Raji (cell line): Measurements from ENCODE around the gene VWA2.

Experiments
- POLR2A ChIP-seq: IDR thresholded peaks from 2 replicates; pipeline ENCODE4 v1.6.1; 2011; ENCODE audit warnings: low read depth, low read length, control low read depth; ENCODE audit not compliant: insufficient read depth

Gene VWA2

GRCh38 chr10:114260366-114260765 lies 21.3 kb downstream of the VWA2 start:
- TF ChIP-seq POLR2A = no peak

GRCh38 chr10:114261076-114261475 lies 22.0 kb downstream of the VWA2 start:
- TF ChIP-seq POLR2A = no peak

DNA sequence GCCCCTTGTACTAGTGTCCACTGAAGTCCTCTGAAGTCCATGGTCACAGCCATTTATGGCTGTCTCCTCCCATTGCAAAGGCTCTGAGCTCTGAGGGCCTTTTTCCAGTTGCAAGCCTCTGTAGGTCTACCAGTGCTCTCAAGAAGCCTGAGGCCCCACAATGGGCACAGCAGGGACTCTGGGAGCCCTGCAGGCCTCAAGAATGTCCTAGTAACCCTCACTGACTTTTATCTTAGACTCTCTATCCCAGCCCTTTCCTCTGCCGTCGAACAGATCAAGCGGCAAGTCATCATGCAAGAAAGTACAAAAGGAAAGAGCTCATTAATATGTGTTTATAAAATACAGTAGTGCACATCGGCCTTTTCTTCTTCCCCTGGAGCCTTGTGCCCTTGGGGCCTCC lies 23.4 kb downstream of the VWA2 start:
- TF ChIP-seq POLR2A = no peak

DNA sequence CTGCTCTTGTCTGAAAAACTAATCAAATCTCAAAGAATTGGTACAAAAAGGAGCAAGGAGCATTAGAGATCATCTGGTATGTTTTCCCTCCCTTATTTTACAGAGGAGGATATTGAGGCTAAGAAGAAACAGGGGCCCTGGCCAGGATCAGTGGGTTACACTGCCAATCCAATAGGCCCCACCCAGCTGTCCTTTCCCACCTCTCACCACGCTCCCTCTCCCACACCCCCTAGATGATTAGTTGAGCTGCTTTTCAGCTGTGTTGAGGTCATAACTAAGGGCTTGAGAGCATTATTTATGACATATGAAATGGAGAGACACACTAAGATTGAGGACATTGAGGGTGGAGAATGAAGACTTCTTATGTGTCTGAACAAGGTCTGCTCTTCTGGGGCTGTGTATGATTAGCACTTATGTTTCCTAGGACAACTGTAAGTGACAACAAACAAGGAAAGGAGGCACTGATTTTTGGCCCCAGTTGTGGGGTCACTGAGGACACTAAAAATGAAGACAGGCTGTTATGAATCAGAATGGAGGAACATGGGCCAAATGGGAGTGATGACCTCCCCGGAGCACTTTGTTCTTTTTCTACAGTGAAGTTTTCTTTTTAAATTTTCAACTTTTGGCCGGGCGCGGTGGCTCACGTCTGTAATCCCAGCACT lies 26.5 kb downstream of the VWA2 start:
- TF ChIP-seq POLR2A = no peak

- TF ChIP-seq POLR2A = no peak
Measured at GRCh38 chr10:114266521-114266920, 27.5 kb downstream of the VWA2 start.

DNA sequence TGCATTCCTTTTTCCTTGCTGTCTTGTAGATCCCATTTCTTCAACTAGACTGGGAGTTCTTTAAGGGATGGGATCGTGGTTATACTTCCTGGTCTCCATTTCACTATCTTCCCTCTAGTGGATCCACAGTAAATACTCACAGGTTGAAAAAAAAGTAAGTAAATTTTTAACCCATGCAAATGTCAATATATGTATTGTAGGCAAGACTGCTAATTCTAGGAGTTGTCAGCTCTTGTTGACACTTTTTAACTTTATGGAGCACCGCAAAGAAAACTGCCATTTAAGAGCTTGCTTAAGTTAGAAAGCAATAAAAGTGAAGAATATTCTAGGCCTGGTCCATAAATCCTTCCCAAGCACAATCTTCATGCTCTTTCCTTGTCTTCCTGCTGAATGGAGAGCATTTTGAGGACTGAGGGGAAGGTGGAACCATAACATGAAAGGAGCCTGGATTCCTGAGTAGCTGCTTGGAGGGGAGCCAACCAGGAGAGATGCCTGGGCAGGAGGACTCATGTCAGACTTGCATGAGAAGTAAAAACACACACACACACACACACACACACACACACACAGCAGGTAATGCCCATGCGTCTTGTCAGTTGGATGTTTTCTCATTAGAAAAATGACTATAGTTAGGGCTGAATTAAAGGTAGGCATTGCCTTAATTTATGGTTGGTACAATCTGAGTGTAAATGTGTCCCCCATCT lies 32.2 kb downstream of the VWA2 start:
- no peak for TF ChIP-seq POLR2A

DNA sequence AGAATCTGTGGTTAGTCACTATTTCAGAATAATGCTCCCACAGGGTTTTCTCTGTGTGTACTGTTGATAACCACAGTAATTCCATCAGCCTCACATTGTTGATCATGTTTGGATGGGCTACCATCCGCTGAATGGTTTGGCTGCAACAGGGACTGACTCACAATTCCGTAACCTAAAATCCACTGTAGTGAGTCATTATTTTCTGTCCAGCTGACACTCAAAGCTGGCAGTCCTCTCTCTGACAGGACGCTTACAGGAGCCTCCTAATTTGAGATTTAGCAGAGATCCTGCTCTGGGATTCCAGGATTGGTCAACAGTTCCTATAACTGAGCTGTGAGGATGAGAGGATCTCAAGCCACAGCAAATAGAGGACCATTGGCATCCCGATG lies 32.7 kb downstream of the VWA2 start:
- no peak for TF ChIP-seq POLR2A

GRCh38 chr10:114272696-114273095 lies 33.6 kb downstream of the VWA2 start:
- no peak for TF ChIP-seq POLR2A

DNA sequence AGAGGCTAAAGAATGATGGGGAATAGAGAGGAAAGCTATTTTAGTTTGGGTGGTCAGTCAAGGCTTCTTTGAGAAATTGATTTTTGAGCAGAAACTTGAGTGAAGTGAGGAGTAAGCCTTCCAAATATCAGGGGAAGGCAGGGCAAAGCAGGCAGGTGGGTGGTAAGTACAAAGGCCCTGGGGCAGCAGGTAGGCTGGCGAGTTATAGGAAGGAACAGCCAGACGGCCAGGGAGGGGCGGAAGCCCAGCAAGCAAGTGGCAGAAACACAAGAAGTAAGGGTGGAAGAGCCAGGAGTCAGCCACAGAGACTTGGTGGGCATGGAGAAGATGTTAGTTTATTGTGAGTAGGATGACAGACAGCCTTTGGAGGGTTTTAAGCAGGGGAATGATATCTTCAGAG lies 34.9 kb downstream of the VWA2 start:
- TF ChIP-seq POLR2A = no peak

GRCh38 chr10:114274616-114275453 lies 35.8 kb downstream of the VWA2 start:
- TF ChIP-seq POLR2A = no peak

GRCh38 chr10:114276066-114276465 lies 37.0 kb downstream of the VWA2 start:
- TF ChIP-seq POLR2A = no peak

DNA sequence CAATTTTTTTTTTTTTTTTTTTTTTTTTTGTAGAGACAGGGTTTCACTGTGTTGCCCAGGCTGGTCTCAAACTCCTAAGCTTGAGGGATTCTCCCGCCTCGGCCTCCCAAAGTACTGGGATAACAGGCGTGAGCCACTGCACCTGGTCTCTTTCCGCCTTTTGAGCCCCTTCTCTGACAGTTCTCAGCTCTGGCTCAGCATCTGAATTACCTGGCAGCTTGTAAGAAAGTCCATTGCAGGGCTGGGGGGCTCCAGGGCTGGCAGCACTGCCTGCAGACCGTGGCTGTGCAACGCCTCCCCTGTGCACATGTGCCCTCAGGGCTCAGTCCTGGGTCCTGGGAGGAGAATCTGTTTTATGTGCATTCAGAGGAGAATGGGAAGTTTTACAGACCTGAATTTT lies 37.6 kb downstream of the VWA2 start:
- no peak for TF ChIP-seq POLR2A

GRCh38 chr10:114278140-114278883 lies 39.3 kb downstream of the VWA2 start:
- TF ChIP-seq POLR2A = no peak

DNA sequence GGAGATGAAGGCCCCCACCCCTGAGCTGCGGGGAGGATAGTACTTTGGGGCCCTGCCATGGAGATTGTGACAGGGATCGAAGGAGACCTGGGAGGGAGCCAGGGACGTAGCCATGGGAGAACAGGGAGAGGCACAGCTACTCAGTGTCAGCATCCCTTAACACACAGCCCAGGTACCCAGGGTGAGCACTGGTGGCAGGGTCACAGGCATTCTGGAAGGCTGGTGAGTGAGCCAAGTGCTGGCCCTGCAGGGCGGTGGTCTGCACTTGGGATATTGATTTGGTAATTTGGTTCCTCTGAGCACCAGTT lies 39.8 kb downstream of the VWA2 start:
- TF ChIP-seq POLR2A = no peak

DNA sequence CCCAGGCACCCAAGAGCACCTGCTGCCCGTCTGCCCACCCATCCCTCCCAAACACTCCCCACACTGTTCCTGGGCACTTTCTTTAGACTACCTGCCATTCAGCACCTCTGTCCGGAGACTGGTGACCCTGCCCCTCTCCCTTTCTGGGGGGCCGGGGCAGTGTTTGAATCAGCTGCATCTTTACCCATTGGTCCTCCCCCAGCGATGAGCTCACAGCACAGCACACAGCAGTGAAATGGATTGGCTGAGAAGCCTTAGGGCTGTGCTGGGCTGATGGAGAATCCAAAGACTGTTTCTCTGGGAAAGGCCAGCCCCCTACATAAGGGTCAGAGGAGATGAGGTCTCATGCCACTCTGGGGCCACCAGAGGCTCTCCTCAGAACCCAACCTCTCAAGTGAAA lies 40.2 kb downstream of the VWA2 start:
- TF ChIP-seq POLR2A = no peak

DNA sequence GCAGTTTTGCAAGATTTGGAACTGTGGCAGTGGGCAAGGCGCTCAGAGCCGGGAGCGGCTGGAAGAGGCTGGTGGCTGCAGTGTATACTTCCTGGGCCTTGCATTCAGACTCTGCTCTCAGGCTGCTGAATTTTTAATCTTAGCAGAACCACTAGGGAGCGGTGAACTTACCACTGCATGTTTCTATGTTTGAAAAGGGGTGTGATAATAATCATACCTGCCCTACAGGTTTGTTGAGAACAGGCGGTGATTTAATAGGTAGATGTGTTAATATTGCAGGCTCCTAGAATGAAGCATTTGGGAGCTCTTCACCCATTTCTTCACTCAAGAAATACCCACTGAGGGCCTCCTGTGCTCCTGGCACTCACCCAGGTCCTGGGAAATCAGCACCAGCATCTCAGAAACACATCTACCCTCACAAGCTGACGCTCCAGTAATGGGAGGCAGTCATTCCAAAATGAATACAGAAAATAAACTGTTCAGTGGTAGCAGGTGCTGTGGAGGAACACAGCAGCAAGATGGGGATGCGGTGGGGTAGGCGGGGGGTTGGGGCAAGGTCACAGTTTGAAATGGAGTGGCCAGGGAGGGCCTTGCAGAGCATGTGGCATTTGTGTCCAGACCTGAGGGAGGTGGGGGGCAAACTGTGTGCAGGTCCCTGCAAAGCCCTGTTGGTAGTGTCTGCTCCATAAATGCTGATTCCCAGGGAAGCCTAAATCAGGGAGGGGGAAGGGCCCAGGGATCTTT lies 41.0 kb downstream of the VWA2 start:
- no peak for TF ChIP-seq POLR2A
